Right lobe of liver (tissue), 6 donors: ENCODE results near the gene CARMIL1. TPM values are rescaled to one million over a fixed set of nuclear protein-coding genes. Genes with fewer than 3 reads are reported as not detected.
A peak's percentile ranks its signal among the peaks of the same experiment; 100 is the strongest.

Source experiments
- ATAC-seq, 4 donors: fragments of 200-7000 bp; cut with Tn5 transposase; one replicate each; pipeline ENCODE4 v1.9.1; 2020; ENCODE audit warnings: mild to moderate bottlenecking in 4 of 4, moderate library complexity in 4 of 4
- DNase-seq, 3 donors: peaks; one replicate each; pipeline ENCODE4 v3.0.0-alpha.2; 2020
- H3K27ac ChIP-seq, 3 donors: fragments of 200-600 bp; one replicate each; pipeline ENCODE4 v1.8.0; 2022
- H3K27me3 ChIP-seq, 2 donors: fragments of 200-600 bp; one replicate each; pipeline ENCODE4 v1.8.0; 2022
- H3K36me3 ChIP-seq, 4 donors: fragments of 200-600 bp; sonication (generic) in 1 of 4; one replicate each; pipeline versions ENCODE4 v1.5.1 to v1.8.0; 2017 to 2022; ENCODE audit warnings: control low read depth in 1 of 4
- H3K4me1 ChIP-seq, 4 donors: fragments of 200-600 bp; sonication (generic) in 1 of 4; one replicate each; pipeline versions ENCODE4 v1.5.1 to v1.8.0; 2017 to 2022; ENCODE audit warnings: control low read depth in 1 of 4
- H3K4me3 ChIP-seq, 3 donors: fragments of 200-600 bp; one replicate each; pipeline ENCODE4 v1.8.0; 2022
- H3K9me3 ChIP-seq, 4 donors: fragments of 200-600 bp; sonication (generic) in 1 of 4; one replicate each; pipeline versions ENCODE4 v1.5.1 to v1.8.0; 2017 to 2022; ENCODE audit warnings: control low read depth in 1 of 4
- CTCF ChIP-seq, 4 donors: fragments of 200-600 bp in 3 of 4; fragments of 450-650 bp in 1 of 4; IDR thresholded peaks; one replicate each; pipeline versions ENCODE4 v1.5.1 to v1.8.0; 2016 to 2022; ENCODE audit warnings: antibody characterized with exemption in 4 of 4, mild to moderate bottlenecking in 2 of 4
- POLR2A ChIP-seq: fragments of 450-650 bp; IDR thresholded peaks from one replicate; pipeline ENCODE4 v1.6.1; 2017; ENCODE audit warnings: antibody characterized with exemption, mild to moderate bottlenecking
- WGBS: methylation state at CpG from one replicate; pipeline ENCODE4 v1.1.6; 2018; ENCODE audit warnings: low coverage, low lambda C conversion rate; ENCODE audit not compliant: insufficient coverage; ENCODE audit errors: missing lambda C conversion rate; 5-methylcytosine and 5-hydroxymethylcytosine counted together
- intact Hi-C, 2 donors: fragments of 100-400 bp; cut with DNase I; formaldehyde crosslinking; loops; one replicate each; pipeline versions ENCODE4 v1.11.2 to v1.14.1; 2022
- total RNA-seq, 6 experiments: library from RNA; depleted of rRNA in 2 of 6; stranded (reverse); fragments of >200 nt in 2 of 6; fragmentation: NEBNext Ultra II Directional in 3 of 6; extraction: Animal tissue kit (Norgen Biotek cat#: 25700) in 3 of 6; gene quantifications; one replicate each; pipeline versions ENCODE4 v1.1.0 to v1.2.4, GENCODE V29; 2016 to 2023
- donor health status: DM: no; HTN: yes; CAD: no.
- donor health status: DM: no; HTN: no; CAD: no.
- donor health status: DM: no; HTN: no; CAD: no.
- donor health status: DM: no; HTN: yes; CAD: no.
- donor health status: DM: no; HTN: yes; CAD: no.

CARMIL1 gene
- total RNA-seq, 6 experiments from 2014 or later: 3.3 to 8.6 (median 4.6) TPM

- no peak overlapping the region for H3K4me3 ChIP-seq
- H3K36me3 ChIP-seq: no peaks in the 10 kb centered on the region
- intact Hi-C loops: no loop called here
- no peaks in the 10 kb centered on the region for H3K9me3 ChIP-seq
- H3K4me1 ChIP-seq: peaks cover 0 to 12% (median 0%) of the 10 kb centered on the region in 4 donors
- DNase-seq: no peak
- no peak overlapping the region for H3K27ac ChIP-seq
- 75% methylated on average over 2 of the region's 2 CpGs for WGBS
- ATAC-seq: peak; percentile 58 to 93 (median 74)
- no peaks in the 10 kb centered on the region for H3K27me3 ChIP-seq
- TF ChIP-seq POLR2A (no peak), CTCF (IDR thresholded peaks at IDR 0.05) (no peak)
Observed at GRCh38 chr6:25417046-25417605, 138.0 kb downstream of the CARMIL1 start.

GRCh38 chr6:25418454-25419052 lies 139.4 kb downstream of the CARMIL1 start:
- intact Hi-C loops: no loop called here
- Histone ChIP-seq H3K4me3 (no peak overlapping the region), H3K4me1 (peaks cover 0 to 12% (median 0%) of the 10 kb centered on the region in 4 donors), H3K36me3 (no peaks in the 10 kb centered on the region), H3K27ac (no peak overlapping the region), H3K27me3 (no peaks in the 10 kb centered on the region), H3K9me3 (no peaks in the 10 kb centered on the region)
- ATAC-seq (no peak), DNase-seq (no peak)
- WGBS: 63% methylated on average over 5 of the region's 5 CpGs
- TF ChIP-seq POLR2A (no peak), CTCF (IDR thresholded peaks at IDR 0.05) (no peak)

GRCh38 chr6:25419879-25420278 lies 140.7 kb downstream of the CARMIL1 start:
- ATAC-seq: no peak
- Histone ChIP-seq H3K4me1 (peaks cover 0 to 12% (median 0%) of the 10 kb centered on the region in 4 donors), H3K27me3 (no peaks in the 10 kb centered on the region), H3K36me3 (no peaks in the 10 kb centered on the region), H3K9me3 (no peaks in the 10 kb centered on the region), H3K4me3 (no peak overlapping the region), H3K27ac (no peak overlapping the region)
- intact Hi-C loops: no loop called here
- WGBS: 96% methylated on average over 4 of the region's 5 CpGs
- no peak for TF ChIP-seq POLR2A
- no peak for TF ChIP-seq CTCF (IDR thresholded peaks at IDR 0.05)
- no peak for DNase-seq

DNA sequence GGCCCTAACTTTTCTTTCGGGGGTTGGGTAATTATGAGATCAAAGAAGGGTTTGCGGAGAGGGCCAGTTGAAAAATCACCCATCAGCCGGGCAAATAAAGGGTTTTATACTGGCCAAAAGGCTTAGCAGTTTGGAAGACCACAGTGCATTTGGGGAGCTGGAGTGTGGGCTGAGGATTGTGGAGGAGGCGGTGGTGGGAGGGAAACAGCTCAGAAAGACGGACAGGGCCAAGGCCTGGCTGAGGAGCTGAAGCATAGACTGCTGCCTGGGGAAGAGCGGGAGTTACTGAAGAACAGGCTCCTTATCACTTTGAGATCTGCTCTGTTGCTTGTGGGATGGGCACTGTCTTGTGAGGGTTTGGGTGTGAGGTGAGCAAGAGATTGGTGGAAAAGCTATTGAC lies 144.2 kb downstream of the CARMIL1 start:
- DNase-seq: no peak
- Histone ChIP-seq H3K4me3 (no peak overlapping the region), H3K36me3 (no peaks in the 10 kb centered on the region), H3K27ac (no peak overlapping the region), H3K9me3 (no peaks in the 10 kb centered on the region), H3K4me1 (no peaks in the 10 kb centered on the region), H3K27me3 (no peaks in the 10 kb centered on the region)
- no peak for ATAC-seq
- WGBS: 98% methylated on average over 6 of the region's 6 CpGs
- intact Hi-C loops: no loop called here
- TF ChIP-seq CTCF (IDR thresholded peaks at IDR 0.05) (no peak), POLR2A (no peak)
